ENCODE data around the gene FRAS1.

Gene FRAS1

DNA sequence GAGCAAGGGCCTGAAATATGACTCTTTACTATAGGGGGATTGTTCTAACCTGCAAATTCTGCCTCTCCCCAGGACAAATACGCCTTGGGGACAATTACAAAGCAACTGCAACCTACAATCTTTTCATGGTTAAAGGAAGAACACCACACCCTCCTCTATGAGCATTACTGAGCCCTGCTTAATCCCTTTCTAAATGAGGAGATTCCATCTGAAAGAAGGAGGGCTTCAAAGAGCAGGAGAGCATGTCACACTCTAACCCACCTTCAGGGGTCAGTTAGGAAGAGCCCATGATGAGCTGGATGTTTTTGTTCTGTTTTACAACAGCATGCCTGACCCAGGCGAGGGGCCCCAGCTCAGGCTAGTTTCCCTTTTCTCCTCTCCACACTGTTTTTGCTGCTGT, 360.5 kb downstream of the FRAS1 start:
- no peak overlapping the region for H3K4me3 ChIP-seq (ENCODE audit: low read depth, low read length)
- TF ChIP-seq, protein P1, sequence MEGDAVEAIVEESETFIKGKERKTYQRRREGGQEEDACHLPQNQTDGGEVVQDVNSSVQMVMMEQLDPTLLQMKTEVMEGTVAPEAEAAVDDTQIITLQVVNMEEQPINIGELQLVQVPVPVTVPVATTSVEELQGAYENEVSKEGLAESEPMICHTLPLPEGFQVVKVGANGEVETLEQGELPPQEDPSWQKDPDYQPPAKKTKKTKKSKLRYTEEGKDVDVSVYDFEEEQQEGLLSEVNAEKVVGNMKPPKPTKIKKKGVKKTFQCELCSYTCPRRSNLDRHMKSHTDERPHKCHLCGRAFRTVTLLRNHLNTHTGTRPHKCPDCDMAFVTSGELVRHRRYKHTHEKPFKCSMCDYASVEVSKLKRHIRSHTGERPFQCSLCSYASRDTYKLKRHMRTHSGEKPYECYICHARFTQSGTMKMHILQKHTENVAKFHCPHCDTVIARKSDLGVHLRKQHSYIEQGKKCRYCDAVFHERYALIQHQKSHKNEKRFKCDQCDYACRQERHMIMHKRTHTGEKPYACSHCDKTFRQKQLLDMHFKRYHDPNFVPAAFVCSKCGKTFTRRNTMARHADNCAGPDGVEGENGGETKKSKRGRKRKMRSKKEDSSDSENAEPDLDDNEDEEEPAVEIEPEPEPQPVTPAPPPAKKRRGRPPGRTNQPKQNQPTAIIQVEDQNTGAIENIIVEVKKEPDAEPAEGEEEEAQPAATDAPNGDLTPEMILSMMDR (conservative IDR thresholded peaks at IDR 0.05; ENCODE audit: low read depth, low read length): no peak

GRCh38 chr4:78418406-78418805, 361.3 kb downstream of the FRAS1 start:
- H3K4me3 ChIP-seq (ENCODE audit: low read depth, low read length): no peak overlapping the region
- DNase-seq (ENCODE audit: low read depth): no peak
- TF ChIP-seq, protein P1 (conservative IDR thresholded peaks at IDR 0.05; ENCODE audit: low read depth, low read length): no peak

More for the DNA sequence above, 360.5 kb downstream of the FRAS1 start:
- DNase-seq (ENCODE audit: low read depth): no peak

- TF ChIP-seq, protein P1 (conservative IDR thresholded peaks at IDR 0.05; ENCODE audit: low read depth, low read length): no peak
- H3K4me3 ChIP-seq (ENCODE audit: low read depth, low read length): no peak overlapping the region
These were observed 366.7 kb downstream of the FRAS1 start for GRCh38 chr4:78423790-78424189.

DNA sequence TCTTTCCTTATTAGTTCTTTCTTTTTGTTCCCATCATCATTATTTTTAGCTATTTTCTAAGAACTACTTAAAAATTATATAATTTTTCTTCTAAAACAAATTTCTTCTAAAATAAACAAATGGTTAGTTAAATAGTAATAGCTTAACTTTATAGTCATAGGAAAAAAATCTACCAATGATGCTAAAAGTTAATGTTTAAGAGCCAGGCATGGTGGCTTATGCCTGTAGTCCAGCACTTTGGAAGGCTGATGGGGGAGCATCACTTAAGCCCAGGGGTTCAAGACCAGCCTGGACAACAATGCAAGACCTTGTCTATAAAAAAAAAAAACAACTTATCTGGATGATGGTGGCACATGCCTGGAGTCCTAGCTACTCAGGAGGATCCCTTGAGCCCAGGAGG, 367.3 kb downstream of the FRAS1 start:
- no peak for DNase-seq (ENCODE audit: low read depth)
- TF ChIP-seq, protein P1 (conservative IDR thresholded peaks at IDR 0.05; ENCODE audit: low read depth, low read length): no peak
- H3K4me3 ChIP-seq (ENCODE audit: low read depth, low read length): no peak overlapping the region

More at GRCh38 chr4:78423790-78424189, 366.7 kb downstream of the FRAS1 start:
- DNase-seq (ENCODE audit: low read depth): no peak

GRCh38 chr4:78426972-78427371, 369.8 kb downstream of the FRAS1 start:
- DNase-seq (ENCODE audit: low read depth): no peak
- H3K4me3 ChIP-seq (ENCODE audit: low read depth, low read length): no peak overlapping the region

GRCh38 chr4:78428996-78429395, 371.9 kb downstream of the FRAS1 start:
- TF ChIP-seq, protein P1 (conservative IDR thresholded peaks at IDR 0.05; ENCODE audit: low read depth, low read length): no peak
- DNase-seq (ENCODE audit: low read depth): no peak

More at GRCh38 chr4:78426972-78427371, 369.8 kb downstream of the FRAS1 start:
- TF ChIP-seq, protein P1 (conservative IDR thresholded peaks at IDR 0.05; ENCODE audit: low read depth, low read length): no peak

GRCh38 chr4:78432896-78433295, 375.8 kb downstream of the FRAS1 start:
- TF ChIP-seq, protein P1 (conservative IDR thresholded peaks at IDR 0.05; ENCODE audit: low read depth, low read length): no peak
- no peak overlapping the region for H3K4me3 ChIP-seq (ENCODE audit: low read depth, low read length)
- peak; percentile 10 for DNase-seq (ENCODE audit: low read depth)

More at GRCh38 chr4:78428996-78429395, 371.9 kb downstream of the FRAS1 start:
- H3K4me3 ChIP-seq (ENCODE audit: low read depth, low read length): no peak overlapping the region

Data from choroid plexus epithelial cell (primary cell).